GM21360 (cell line): ENCODE results near the gene FMR1.

ENCODE experiments used
- ATAC-seq: cut with Tn5 transposase; IDR thresholded peaks from one replicate; pipeline ENCODE4 v1.9.1; 2021; ENCODE audit warnings: mild to moderate bottlenecking, moderate library complexity; ENCODE audit not compliant: unreplicated experiment

FMR1 gene

DNA sequence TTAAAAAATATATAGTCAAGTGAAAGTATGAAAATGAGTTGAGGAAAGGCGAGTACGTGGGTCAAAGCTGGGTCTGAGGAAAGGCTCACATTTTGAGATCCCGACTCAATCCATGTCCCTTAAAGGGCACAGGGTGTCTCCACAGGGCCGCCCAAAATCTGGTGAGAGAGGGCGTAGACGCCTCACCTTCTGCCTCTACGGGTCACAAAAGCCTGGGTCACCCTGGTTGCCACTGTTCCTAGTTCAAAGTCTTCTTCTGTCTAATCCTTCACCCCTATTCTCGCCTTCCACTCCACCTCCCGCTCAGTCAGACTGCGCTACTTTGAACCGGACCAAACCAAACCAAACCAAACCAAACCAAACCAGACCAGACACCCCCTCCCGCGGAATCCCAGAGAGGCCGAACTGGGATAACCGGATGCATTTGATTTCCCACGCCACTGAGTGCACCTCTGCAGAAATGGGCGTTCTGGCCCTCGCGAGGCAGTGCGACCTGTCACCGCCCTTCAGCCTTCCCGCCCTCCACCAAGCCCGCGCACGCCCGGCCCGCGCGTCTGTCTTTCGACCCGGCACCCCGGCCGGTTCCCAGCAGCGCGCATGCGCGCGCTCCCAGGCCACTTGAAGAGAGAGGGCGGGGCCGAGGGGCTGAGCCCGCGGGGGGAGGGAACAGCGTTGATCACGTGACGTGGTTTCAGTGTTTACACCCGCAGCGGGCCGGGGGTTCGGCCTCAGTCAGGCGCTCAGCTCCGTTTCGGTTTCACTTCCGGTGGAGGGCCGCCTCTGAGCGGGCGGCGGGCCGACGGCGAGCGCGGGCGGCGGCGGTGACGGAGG, at the start of gene FMR1:
Gene FMR1 (plus strand): TSS at position 728 of the 831 bp plus-strand sequence. CDS start 261 bp downstream, outside the sequence.
- ATAC-seq, result peak; percentile 86

- ATAC-seq, result peak; percentile 98
These were observed 35.7 kb upstream of the FMR1 start for GRCh38 chrX:147875866-147876596.

DNA sequence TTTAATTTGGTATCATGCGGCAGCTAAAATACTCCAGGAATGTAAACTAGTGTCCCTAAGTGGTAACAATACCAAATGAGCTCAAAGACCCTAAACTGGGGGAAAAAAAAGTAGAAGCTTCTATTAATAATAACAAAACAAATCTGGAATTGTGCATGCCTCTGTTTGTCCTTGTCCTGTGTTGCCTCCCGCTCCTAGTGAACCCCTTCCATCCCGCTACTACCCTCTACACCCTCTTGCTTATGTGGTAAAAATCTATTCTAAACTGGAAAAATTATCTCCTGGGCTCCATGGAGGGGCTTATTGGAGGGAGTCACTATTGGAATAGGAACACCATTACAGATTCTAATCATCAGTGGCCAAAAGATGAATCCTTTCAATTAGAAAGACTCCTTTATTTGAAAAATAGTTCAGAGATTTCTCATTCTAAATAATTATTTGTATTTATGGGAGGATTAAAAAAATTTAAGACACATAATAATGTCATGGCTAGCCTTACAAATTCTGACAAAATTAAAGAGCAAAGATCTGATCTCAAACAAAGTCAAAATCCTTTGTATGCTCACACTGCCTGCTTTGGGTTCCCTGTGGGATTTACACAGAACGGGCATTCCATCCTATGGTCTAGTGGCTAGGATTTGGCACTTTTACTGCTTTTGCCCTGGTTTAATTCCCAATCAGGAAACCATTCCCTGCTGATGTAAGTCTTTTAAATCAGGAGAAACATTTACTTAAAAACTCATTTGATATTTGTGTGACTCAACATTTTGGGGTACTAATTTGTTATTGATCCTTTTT, 34.7 kb upstream of the FMR1 start:
- ATAC-seq, result no peak

DNA sequence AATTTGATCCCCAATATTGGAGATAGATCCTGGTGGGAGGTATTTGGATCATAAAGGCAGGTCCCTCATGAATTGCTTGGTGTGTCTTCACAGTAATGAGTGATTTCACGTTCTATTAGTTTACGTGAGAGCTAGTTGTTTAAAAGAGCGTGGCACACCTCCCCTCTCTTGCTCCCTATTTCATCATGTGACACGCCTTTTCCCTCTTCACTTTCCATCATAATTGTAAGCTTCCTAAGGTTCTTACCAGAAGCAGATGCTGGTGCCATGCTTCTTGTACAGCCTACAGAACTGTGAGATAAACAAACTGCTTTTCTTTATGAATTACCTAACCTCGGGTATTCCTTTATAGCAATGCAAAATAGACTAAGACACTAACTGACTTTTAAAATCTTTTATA, 34.0 kb upstream of the FMR1 start:
- no peak for ATAC-seq

- peak; percentile 52 for ATAC-seq
These were observed 26.8 kb upstream of the FMR1 start for GRCh38 chrX:147884958-147885357.

- no peak for ATAC-seq
These were observed 21.0 kb upstream of the FMR1 start for GRCh38 chrX:147890756-147891155.

- ATAC-seq, result no peak
These were observed 19.8 kb upstream of the FMR1 start for GRCh38 chrX:147891896-147892295.

- no peak for ATAC-seq
These were observed 18.0 kb upstream of the FMR1 start for GRCh38 chrX:147893741-147894140.

GRCh38 chrX:147894366-147894963, 17.3 kb upstream of the FMR1 start:
- ATAC-seq, result no peak

DNA sequence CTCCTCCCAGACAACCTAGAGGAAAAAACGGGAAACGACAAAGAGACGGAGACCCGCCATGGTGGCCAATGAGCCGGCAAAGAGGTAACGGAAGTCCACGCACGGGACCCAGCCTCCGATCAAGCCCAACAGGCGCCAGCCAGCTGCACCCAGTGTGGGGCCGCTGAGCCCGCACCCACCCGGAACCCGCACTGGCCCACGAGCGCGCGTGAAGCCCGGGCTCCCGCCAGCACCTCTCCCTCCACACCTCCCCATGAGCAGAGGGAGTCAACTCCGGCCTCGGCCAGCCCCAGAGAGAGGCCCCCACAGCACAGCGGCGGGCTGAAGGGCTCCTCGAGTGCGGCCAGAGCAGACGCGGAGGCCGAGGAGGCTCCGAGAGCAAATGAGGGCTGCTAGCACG, 14.6 kb upstream of the FMR1 start:
- no peak for ATAC-seq

DNA sequence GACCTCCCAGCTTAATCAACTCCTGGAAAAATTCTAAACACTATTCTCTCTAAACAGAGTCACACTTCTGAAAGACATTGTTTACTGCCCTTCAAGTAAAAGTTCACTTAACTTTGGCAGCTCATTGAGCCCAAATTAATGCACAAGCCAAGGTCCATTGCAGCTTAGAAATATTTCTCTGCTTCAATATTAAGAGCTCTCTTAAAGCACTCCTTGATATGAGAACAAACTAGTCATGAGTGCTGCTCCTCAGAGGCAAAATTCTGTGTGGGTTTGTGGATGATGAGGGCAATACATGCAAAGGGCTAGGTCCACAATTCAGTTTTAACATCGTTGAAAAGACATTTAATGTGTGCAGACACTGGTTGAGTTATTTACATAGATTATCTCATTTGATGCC, 12.8 kb upstream of the FMR1 start:
- no peak for ATAC-seq

DNA sequence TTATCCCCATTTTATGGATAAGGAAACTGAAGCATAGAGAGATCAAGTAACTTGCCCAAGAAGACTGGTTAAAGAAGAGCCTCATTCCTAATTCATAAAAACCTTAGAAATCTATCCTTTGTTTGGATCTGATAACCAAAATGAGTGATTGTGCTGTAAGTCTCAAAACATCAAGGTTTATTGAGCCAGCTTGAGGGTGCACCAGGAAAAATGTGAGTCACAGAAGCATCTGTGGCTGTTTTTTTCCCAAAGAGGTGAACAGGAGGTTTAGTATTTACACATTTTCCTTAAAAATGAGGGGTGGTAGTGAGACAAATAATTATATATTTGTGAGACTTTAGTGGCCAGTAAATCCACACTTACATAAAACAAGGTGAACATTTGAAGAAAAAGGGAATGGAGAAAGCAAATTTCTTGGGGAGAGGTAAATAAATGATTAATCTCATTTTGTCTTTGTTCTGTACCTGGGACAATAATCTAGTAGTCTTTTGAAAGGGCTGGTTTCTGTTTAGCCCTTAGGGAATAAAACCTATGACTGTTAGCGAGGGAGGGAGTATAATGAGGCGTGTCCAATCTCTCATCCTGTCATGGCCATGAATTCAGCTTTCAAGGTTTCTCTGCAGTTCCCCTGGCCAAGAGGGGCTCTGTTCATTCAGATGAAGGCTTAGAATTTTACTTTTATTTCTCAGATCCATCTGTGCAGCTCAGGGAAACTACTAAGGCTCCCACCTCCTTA, 12.2 kb upstream of the FMR1 start:
- ATAC-seq, result no peak

DNA sequence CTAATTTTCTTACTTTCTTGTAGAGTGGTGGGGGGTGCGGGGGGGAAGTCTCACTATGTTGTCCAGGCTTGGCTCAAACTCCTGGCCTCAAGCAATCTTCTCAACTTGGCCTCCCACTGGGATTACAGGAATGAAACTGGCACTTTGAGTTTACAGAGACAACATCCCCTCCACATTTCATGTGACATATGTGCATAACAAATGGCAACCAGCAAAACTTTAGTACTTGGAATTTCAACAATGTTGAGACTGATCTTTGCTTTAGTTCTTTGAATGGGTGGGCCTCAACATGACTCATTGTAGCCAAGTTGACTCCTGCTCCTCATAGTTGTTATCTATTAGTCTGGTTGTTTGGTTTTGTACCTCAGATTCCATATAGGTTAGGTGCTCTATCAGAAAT, 11.4 kb upstream of the FMR1 start:
- no peak for ATAC-seq

DNA sequence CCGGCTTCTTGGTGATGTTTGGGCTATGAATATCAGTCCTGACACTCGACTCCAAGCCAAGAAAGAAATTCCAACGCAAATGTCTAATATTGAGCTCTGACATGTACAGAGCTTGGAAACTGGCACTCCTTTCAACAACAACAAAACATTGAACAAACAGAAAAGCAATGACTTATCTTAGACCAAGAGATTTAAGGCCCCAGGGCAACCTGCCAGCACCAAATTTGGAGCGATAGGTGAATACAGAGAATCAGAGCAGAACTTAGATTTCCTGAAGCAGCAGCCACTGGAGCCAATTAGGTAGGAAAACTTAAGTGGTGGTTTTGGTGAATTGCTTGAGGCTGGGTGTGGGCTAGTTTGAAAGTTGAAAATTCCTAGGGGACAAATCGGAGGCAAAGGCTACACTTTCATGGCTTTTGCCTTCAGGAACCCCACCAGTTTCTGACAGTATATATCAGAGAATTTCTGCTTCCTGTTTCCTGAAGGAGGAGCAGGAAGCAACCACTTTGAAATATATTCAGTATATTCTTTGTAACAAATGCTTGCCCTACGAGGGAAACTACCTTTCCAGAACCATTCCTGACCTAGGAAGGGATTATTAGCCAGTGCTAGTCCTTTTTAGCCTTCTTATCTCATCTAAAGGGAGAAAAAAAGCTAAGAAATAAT, 10.1 kb upstream of the FMR1 start:
- ATAC-seq, result no peak

DNA sequence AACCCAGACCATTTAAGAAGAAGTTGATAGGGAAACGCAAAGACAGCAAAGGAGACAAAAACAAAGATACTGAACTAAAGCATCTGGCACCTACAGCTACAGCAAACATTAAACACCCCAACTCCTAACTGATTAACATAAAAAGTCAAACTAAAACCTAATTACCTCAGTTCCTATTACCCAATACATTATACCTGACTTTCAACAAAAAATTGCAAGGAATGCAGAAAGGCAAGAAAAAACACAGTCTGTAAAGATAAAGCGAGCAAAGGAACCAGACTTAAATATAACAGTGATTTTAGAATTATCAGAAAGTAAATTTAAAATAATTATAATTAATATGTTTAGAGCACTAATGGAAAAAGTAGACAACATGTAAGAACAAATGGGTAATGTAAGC, 9.4 kb upstream of the FMR1 start:
- no peak for ATAC-seq

GRCh38 chrX:147908106-147908505, 3.6 kb upstream of the FMR1 start:
- no peak for ATAC-seq

DNA sequence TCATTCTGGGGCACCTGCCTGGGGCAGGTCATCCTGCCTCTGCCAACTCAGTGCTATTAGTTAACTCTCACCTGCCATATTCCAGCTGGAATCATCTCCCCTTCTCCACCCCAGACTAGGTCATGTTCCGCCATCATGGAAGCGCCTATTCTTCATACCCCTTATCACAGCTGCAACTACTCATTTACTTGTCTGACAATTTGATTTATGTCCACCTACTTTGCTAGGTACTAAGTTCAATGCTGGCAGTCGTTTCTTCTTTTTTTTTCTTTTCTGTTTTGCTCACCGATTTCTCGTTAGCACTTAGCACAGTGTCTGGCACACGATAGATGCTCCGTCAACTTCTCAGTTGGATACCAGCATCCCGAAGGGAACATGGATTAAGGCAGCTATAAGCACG, 1.1 kb upstream of the FMR1 start:
- ATAC-seq, result no peak

DNA sequence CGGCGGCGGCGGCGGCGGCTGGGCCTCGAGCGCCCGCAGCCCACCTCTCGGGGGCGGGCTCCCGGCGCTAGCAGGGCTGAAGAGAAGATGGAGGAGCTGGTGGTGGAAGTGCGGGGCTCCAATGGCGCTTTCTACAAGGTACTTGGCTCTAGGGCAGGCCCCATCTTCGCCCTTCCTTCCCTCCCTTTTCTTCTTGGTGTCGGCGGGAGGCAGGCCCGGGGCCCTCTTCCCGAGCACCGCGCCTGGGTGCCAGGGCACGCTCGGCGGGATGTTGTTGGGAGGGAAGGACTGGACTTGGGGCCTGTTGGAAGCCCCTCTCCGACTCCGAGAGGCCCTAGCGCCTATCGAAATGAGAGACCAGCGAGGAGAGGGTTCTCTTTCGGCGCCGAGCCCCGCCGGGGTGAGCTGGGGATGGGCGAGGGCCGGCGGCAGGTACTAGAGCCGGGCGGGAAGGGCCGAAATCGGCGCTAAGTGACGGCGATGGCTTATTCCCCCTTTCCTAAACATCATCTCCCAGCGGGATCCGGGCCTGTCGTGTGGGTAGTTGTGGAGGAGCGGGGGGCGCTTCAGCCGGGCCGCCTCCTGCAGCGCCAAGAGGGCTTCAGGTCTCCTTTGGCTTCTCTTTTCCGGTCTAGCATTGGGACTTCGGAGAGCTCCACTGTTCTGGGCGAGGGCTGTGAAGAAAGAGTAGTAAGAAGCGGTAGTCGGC, 528 bp downstream of the FMR1 start:
- ATAC-seq, result peak; percentile 27

GRCh38 chrX:147913570-147913969, 1.9 kb downstream of the FMR1 start:
- no peak for ATAC-seq
